A673 (cell line): ENCODE measurements around the gene CFAP46.

ENCODE experiments used
- EZH2 ChIP-seq: fragments of 200-600 bp; sonication (generic); IDR thresholded peaks from 2 replicates; pipeline ENCODE4 v1.6.1; 2017; ENCODE audit warnings: borderline replicate concordance, low read depth, mild to moderate bottlenecking, mixed read lengths, antibody characterized with exemption, low read length; ENCODE audit not compliant: poor library complexity, severe bottlenecking
- TF ChIP-seq, protein P1 (sequence below): fragments of 300-800, 200-600 bp; sonication (generic); conservative IDR thresholded peaks from 2 replicates; pipeline ENCODE4 v1.5.1; 2017; ENCODE audit warnings: low read depth, mild to moderate bottlenecking, antibody characterized with exemption, low read length, moderate library complexity, mixed read lengths

DNA sequence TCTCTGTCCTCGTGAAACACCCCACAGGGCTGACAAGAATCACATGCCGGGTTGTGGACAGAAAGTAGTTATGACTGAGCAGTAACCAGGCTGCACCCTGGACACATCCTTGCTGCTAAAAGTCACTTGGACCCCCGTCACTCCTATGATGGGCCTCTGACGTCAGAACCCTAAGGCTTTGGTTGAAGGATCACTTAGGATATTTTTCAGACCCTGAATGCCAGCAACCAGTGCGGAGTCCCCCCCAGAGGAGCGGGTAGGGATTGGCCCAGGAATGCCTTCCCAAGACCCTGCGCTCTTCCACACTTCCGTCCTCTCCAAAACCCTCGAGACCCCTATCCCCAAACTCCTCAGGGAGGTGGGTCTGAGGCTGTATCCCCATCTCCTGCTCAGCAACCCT is 52.1 kb downstream of the CFAP46 start:
- TF ChIP-seq, protein P1, sequence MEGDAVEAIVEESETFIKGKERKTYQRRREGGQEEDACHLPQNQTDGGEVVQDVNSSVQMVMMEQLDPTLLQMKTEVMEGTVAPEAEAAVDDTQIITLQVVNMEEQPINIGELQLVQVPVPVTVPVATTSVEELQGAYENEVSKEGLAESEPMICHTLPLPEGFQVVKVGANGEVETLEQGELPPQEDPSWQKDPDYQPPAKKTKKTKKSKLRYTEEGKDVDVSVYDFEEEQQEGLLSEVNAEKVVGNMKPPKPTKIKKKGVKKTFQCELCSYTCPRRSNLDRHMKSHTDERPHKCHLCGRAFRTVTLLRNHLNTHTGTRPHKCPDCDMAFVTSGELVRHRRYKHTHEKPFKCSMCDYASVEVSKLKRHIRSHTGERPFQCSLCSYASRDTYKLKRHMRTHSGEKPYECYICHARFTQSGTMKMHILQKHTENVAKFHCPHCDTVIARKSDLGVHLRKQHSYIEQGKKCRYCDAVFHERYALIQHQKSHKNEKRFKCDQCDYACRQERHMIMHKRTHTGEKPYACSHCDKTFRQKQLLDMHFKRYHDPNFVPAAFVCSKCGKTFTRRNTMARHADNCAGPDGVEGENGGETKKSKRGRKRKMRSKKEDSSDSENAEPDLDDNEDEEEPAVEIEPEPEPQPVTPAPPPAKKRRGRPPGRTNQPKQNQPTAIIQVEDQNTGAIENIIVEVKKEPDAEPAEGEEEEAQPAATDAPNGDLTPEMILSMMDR = no peak
- TF ChIP-seq EZH2 = no peak
